CD14-positive monocyte (primary cell): ENCODE data around the gene RYR3. TPM values are rescaled to one million over a fixed set of nuclear protein-coding genes. Genes with fewer than 3 reads are reported as not detected.

ENCODE experiments used
- DNase-seq, 3 donors: peaks; one replicate each; pipeline ENCODE4 v3.0.0-alpha.2; 2011 to 2022
- H2AFZ ChIP-seq: 2 replicates; pipeline ENCODE4 v1.6.0; 2012; ENCODE audit warnings: mild to moderate bottlenecking, low read depth, low read length, inconsistent platforms; ENCODE audit not compliant: insufficient read depth, poor library complexity, severe bottlenecking
- H3K27ac ChIP-seq, 2 donors: 1 replicate in 1 of 2; 2 replicates in 1 of 2; pipeline ENCODE4 v1.5.1; 2012 to 2013; ENCODE audit warnings: low read length in 2 of 2, control low read depth in 1 of 2, inconsistent platforms in 1 of 2, low read depth in 1 of 2, mild to moderate bottlenecking in 1 of 2
- H3K27me3 ChIP-seq, 2 donors: one replicate each; pipeline versions ENCODE4 v1.6.0 to v1.6.1; 2011 to 2013; ENCODE audit warnings: low read length in 2 of 2; ENCODE audit not compliant: control insufficient read depth in 2 of 2, insufficient read depth in 2 of 2
- H3K36me3 ChIP-seq, 2 donors: replicated peaks in 1 of 2; 1 replicate in 1 of 2; 2 replicates in 1 of 2; pipeline versions ENCODE4 v1.5.1 to v1.6.1; 2012 to 2013; ENCODE audit warnings: low read length in 2 of 2, control low read depth in 1 of 2, inconsistent platforms in 1 of 2, mild to moderate bottlenecking in 1 of 2; ENCODE audit not compliant: insufficient read depth in 2 of 2, control insufficient read depth in 1 of 2
- H3K4me1 ChIP-seq, 2 donors: 1 replicate in 1 of 2; 2 replicates in 1 of 2; pipeline versions ENCODE4 v1.5.1 to v1.6.1; 2012 to 2013; ENCODE audit warnings: low read length in 2 of 2, control low read depth in 1 of 2, inconsistent platforms in 1 of 2, mild to moderate bottlenecking in 1 of 2, moderate library complexity in 1 of 2; ENCODE audit not compliant: insufficient read depth in 2 of 2, control insufficient read depth in 1 of 2
- H3K4me2 ChIP-seq: replicated peaks from 2 replicates; pipeline ENCODE3; 2012; ENCODE audit warnings: low read length, moderate library complexity, mild to moderate bottlenecking; ENCODE audit not compliant: poor library complexity, severe bottlenecking; ENCODE audit errors: extremely low read depth
- H3K4me3 ChIP-seq, 3 experiments: fragments of 200-600 bp in 1 of 3; sonication (generic) in 1 of 3; replicated peaks in 1 of 3; 1 replicate in 2 of 3; 2 replicates in 1 of 3; pipeline ENCODE4 v1.5.1; 2011 to 2013; ENCODE audit warnings: low read length in 3 of 3, mild to moderate bottlenecking in 3 of 3, control low read depth in 2 of 3, low read depth in 2 of 3, inconsistent platforms in 1 of 3, moderate library complexity in 1 of 3
- H3K79me2 ChIP-seq: 2 replicates; pipeline ENCODE4 v1.6.0; 2012; ENCODE audit warnings: mild to moderate bottlenecking, control low read depth, inconsistent platforms, low read length, moderate library complexity; ENCODE audit not compliant: insufficient read depth
- H3K9ac ChIP-seq: 2 replicates; pipeline ENCODE4 v1.6.0; 2017; ENCODE audit warnings: low read length, mild to moderate bottlenecking; ENCODE audit not compliant: insufficient read depth, poor library complexity, severe bottlenecking
- H3K9me3 ChIP-seq, 2 donors: replicated peaks in 1 of 2; 1 replicate in 1 of 2; 2 replicates in 1 of 2; pipeline versions ENCODE4 v1.5.1 to v1.6.1; 2012 to 2013; ENCODE audit warnings: low read length in 2 of 2, control low read depth in 1 of 2; ENCODE audit not compliant: control insufficient read depth in 1 of 2, insufficient read depth in 1 of 2
- H4K20me1 ChIP-seq: 2 replicates; pipeline ENCODE4 v1.6.0; 2012; ENCODE audit warnings: mild to moderate bottlenecking, low read length, control low read depth, moderate library complexity; ENCODE audit not compliant: insufficient read depth
- H3K27ac Mint-ChIP-seq, 7 donors: one replicate each; pipeline ENCODE4 v1.8.0; 2020; ENCODE audit warnings: mild to moderate bottlenecking in 7 of 7, mixed read lengths in 7 of 7, moderate library complexity in 6 of 7, inconsistent platforms in 2 of 7
- H3K27me3 Mint-ChIP-seq, 3 donors: one replicate each; pipeline ENCODE4 v1.8.0; 2021 to 2022; ENCODE audit warnings: low read depth in 3 of 3, mild to moderate bottlenecking in 3 of 3, mixed read lengths in 3 of 3, moderate library complexity in 3 of 3, inconsistent platforms in 1 of 3
- H3K36me3 Mint-ChIP-seq, 2 donors: one replicate each; pipeline ENCODE4 v1.8.0; 2020; ENCODE audit warnings: mixed read lengths in 2 of 2, inconsistent platforms in 1 of 2, mild to moderate bottlenecking in 1 of 2
- H3K4me1 Mint-ChIP-seq: one replicate; pipeline ENCODE4 v1.8.0; 2020; ENCODE audit warnings: mild to moderate bottlenecking, mixed read lengths
- H3K4me3 Mint-ChIP-seq, 2 donors: one replicate each; pipeline ENCODE4 v1.8.0; 2020; ENCODE audit warnings: mild to moderate bottlenecking in 2 of 2, mixed read lengths in 2 of 2, moderate library complexity in 1 of 2
- H3K9me3 Mint-ChIP-seq, 7 donors: one replicate each; pipeline ENCODE4 v1.8.0; 2020 to 2022; ENCODE audit warnings: mixed read lengths in 7 of 7, mild to moderate bottlenecking in 6 of 7, moderate library complexity in 6 of 7, inconsistent platforms in 2 of 7
- WGBS: methylation state at CpG from one replicate; pipeline ENCODE4 v1.1.5; 2013; ENCODE audit warnings: missing lambda C conversion rate; ENCODE audit not compliant: insufficient coverage; 5-methylcytosine and 5-hydroxymethylcytosine counted together
- intact Hi-C, 2 donors: fragments of 100-400 bp; cut with micrococcal nuclease; formaldehyde crosslinking; loops; one replicate each; pipeline versions ENCODE4 v1.15.0 to v1.15.1; 2023
- polyA plus RNA-seq, 3 donors: library from polyadenylated mRNA; depleted of rRNA in 1 of 3; unstranded in 2 of 3; stranded (reverse) in 1 of 3; fragments of 300-500 nt in 2 of 3; fragments of >200 nt in 1 of 3; fragmentation: Illumina TruSeq in 2 of 3; gene quantifications; 1 replicate in 2 of 3; 2 replicates in 1 of 3; pipeline ENCODE4 v1.2.3, GENCODE V29; 2012 to 2021
- TF ChIP-seq, protein P1 (sequence below): fragments of 200-600 bp; IDR thresholded peaks from one replicate; pipeline ENCODE4 v1.8.0; 2022; ENCODE audit warnings: antibody characterized with exemption, mild to moderate bottlenecking

The RYR3 gene
- polyA plus RNA-seq, 3 donors = not detected

DNA sequence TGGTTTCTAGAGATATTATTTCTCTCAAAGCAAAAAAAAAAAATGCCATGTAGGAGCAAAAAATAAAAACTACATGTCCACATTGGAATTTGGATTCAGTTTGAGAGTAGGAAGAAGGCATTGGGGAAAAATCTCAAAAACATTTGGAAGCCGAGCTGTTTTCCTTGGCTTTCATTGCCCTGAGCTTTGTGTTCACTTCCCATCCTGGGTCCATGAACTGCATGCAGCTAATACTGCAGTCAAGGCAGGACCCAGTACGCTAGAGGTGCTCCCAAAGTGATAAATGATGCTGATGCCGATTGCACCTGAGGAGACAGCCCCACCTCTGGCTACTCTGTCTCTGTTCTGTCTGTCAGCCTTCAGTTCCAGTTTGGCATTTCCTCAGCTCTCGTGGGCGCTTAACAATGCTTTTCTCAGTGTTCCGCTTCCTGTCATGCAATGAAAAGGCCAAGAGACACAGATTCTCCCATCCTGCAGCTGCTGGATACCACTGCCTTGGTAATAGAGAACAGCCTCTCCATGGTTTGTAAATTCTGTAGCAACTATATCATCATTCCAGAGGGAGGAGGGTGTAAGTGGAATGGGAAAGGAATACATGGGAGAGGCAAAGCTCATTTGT, 181.8 kb downstream of the RYR3 start:
- Histone ChIP-seq H2AFZ (no peak overlapping the region), H3K79me2 (no peaks in the 10 kb centered on the region), H3K27me3 (no peaks in the 10 kb centered on the region), H3K4me1 (no peaks in the 10 kb centered on the region), H3K9ac (no peak overlapping the region), H3K4me2 (no peak overlapping the region), H4K20me1 (no peaks in the 10 kb centered on the region), H3K9me3 (no peaks in the 10 kb centered on the region), H3K36me3 (no peaks in the 10 kb centered on the region), H3K27ac (no peak overlapping the region), H3K4me3 (no peak overlapping the region)
- no peak for DNase-seq
- TF ChIP-seq, protein P1, sequence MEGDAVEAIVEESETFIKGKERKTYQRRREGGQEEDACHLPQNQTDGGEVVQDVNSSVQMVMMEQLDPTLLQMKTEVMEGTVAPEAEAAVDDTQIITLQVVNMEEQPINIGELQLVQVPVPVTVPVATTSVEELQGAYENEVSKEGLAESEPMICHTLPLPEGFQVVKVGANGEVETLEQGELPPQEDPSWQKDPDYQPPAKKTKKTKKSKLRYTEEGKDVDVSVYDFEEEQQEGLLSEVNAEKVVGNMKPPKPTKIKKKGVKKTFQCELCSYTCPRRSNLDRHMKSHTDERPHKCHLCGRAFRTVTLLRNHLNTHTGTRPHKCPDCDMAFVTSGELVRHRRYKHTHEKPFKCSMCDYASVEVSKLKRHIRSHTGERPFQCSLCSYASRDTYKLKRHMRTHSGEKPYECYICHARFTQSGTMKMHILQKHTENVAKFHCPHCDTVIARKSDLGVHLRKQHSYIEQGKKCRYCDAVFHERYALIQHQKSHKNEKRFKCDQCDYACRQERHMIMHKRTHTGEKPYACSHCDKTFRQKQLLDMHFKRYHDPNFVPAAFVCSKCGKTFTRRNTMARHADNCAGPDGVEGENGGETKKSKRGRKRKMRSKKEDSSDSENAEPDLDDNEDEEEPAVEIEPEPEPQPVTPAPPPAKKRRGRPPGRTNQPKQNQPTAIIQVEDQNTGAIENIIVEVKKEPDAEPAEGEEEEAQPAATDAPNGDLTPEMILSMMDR = no peak
- intact Hi-C loops = no loop called here
- Mint-ChIP-seq H3K4me3 (no peak overlapping the region), H3K4me1 (no peaks in the 10 kb centered on the region), H3K36me3 (no peaks in the 10 kb centered on the region), H3K27ac (no peak overlapping the region), H3K9me3 (peaks cover 0 to 5% (median 3%) of the 10 kb centered on the region in 7 donors), H3K27me3 (peaks cover 0 to 5% (median 3%) of the 10 kb centered on the region in 3 donors)
- WGBS = 92% methylated on average over 6 of the region's 6 CpGs

DNA sequence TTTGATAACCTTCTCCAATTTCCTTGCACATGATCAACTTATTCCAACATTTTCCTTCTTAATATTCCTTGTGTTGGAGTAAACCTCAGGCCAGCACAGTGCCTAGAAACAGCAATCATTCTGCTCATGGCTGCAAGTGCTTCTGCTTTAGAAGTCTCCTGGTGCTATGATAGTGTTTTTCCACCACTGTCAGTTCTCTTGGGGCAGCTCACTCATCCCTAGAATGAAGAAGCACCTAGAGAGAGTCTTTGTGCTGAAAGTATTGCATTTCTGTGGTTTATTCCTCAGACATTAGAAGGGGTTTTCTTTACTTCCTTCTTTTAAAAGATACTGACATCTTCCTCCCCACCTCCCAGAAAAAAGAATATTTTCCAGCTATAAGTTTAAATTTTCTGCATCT, 183.5 kb downstream of the RYR3 start:
- no peak for DNase-seq
- Histone ChIP-seq H3K4me1 (no peaks in the 10 kb centered on the region), H3K27ac (no peak overlapping the region), H3K79me2 (no peaks in the 10 kb centered on the region), H3K36me3 (no peaks in the 10 kb centered on the region), H3K9me3 (no peaks in the 10 kb centered on the region), H3K4me2 (no peak overlapping the region), H2AFZ (no peak overlapping the region), H3K27me3 (no peaks in the 10 kb centered on the region), H4K20me1 (no peaks in the 10 kb centered on the region), H3K9ac (no peak overlapping the region), H3K4me3 (no peak overlapping the region)
- Mint-ChIP-seq H3K4me3 (no peak overlapping the region), H3K4me1 (no peaks in the 10 kb centered on the region), H3K27me3 (peaks cover 0 to 11% (median 3%) of the 10 kb centered on the region in 3 donors), H3K9me3 (peaks cover 0 to 2% (median 0%) of the 10 kb centered on the region in 7 donors), H3K36me3 (no peaks in the 10 kb centered on the region), H3K27ac (no peak overlapping the region)
- TF ChIP-seq, protein P1 = no peak
- intact Hi-C loops = no loop called here
